ENCODE results near the gene STK4.

Gene STK4

DNA sequence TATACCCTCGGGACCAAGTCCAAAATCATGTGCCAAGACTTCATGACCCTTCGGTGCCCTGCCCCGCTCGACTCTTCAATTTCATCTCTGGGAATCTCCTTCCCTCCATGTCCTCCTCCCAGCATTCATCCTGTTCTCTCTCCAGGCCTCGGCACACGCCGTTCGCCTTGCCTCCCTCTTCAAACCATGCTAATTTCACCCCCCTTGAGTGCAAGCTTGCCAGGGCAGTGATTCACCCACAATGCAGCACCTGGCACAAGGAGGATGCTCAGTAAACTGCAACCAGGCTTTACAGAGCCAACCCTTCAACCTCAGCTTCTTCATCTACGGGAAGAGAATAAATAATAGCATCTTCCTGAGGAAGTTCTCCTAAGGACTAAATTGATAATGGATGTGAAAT lies 130.5 kb downstream of the STK4 start:
- TF ChIP-seq, protein P1, sequence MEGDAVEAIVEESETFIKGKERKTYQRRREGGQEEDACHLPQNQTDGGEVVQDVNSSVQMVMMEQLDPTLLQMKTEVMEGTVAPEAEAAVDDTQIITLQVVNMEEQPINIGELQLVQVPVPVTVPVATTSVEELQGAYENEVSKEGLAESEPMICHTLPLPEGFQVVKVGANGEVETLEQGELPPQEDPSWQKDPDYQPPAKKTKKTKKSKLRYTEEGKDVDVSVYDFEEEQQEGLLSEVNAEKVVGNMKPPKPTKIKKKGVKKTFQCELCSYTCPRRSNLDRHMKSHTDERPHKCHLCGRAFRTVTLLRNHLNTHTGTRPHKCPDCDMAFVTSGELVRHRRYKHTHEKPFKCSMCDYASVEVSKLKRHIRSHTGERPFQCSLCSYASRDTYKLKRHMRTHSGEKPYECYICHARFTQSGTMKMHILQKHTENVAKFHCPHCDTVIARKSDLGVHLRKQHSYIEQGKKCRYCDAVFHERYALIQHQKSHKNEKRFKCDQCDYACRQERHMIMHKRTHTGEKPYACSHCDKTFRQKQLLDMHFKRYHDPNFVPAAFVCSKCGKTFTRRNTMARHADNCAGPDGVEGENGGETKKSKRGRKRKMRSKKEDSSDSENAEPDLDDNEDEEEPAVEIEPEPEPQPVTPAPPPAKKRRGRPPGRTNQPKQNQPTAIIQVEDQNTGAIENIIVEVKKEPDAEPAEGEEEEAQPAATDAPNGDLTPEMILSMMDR (IDR thresholded peaks at IDR 0.05; ENCODE audit: control insufficient read depth, insufficient read depth, low read depth, low read length, missing control alignments) = no peak
- no peak overlapping the region for H3K4me3 ChIP-seq (ENCODE audit: control insufficient read depth, low read depth, low read length)
- DNase-seq (ENCODE audit: low read depth) = no peak

DNA sequence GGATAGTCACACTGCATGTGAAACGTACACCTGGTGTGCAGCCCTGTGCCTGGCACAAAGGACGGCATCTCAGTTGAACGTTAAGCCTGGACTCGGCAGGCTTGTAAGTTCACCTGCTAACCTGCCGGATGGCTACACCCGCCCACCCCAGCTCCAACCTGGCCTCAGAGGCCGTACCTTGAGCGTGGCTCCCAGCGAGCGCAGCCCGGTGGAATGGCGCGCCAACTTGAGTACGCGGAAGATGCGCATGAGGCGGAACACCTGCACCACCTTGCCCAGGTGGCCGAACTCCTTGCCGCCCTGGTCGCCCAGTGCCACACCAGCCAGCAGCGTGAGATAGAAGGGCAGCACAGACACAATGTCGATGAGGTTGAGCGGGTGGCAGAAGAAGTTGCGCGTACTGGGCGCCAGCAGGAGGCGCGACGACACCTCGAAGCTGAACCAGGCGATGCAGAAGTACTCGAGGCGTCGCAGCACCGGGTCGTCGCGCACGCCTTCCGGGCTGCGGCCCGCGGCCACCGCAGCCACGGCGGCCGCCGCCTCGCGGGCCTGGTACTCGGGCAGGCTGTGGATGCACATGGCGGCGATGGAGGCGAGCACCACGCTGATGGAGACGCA lies 131.3 kb downstream of the STK4 start:
- H3K4me3 ChIP-seq (ENCODE audit: control insufficient read depth, low read depth, low read length) = no peak overlapping the region
- DNase-seq (ENCODE audit: low read depth) = no peak

GRCh38 chr20:45098103-45098773 lies 131.9 kb downstream of the STK4 start:
- DNase-seq (ENCODE audit: low read depth) = no peak
- H3K4me3 ChIP-seq (ENCODE audit: control insufficient read depth, low read depth, low read length) = no peak overlapping the region

More for the DNA sequence above, 131.3 kb downstream of the STK4 start:
- TF ChIP-seq, protein P1 (IDR thresholded peaks at IDR 0.05; ENCODE audit: control insufficient read depth, insufficient read depth, low read depth, low read length, missing control alignments) = peak; percentile 52

DNA sequence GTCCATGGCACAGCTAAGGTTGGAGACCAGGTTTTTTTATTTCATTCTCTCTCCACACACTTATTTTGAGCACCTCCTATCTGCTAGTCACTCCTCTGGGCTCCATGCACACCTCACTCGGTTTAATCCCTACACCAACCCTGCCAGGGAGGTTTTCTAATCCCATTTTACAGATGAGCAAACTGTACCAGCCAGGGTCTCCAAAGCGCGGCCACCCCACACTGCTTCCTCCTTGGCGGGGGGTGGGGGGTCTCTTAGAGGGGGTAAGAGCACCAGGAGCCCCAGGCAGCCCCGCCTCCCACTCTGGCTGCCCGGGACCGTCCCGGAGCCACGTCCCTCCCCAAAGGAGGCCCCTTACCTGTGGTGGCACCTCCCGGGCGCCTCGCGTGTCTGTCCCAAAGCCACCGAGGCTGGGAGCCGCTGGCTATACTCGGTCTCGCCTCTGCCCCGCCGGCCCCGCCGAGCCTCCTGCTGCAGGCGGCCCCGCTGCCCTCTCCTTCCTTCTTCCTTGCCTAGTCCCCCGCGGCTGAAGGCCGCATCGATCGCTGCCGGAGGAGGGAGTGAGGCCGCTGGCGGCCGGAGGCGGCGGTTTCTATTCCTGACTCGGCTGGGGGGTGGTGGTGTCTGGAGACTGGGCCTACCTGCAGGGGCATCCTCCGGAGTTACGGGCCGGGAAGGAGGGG lies 134.4 kb downstream of the STK4 start, which contains the start of gene KCNS1:
TSS of gene KCNS1 (minus strand) at position 565 of the 683 bp plus-strand sequence. CDS start 1,891 bp downstream, outside the sequence.
- TF ChIP-seq, protein P1 (IDR thresholded peaks at IDR 0.05; ENCODE audit: control insufficient read depth, insufficient read depth, low read depth, low read length, missing control alignments) = no peak
- DNase-seq (ENCODE audit: low read depth) = no peak
- H3K4me3 ChIP-seq (ENCODE audit: control insufficient read depth, low read depth, low read length) = no peak within 1 kb of the TSS; the same call in 1 of the 2 replicates

More at GRCh38 chr20:45098103-45098773, 131.9 kb downstream of the STK4 start:
- TF ChIP-seq, protein P1 (IDR thresholded peaks at IDR 0.05; ENCODE audit: control insufficient read depth, insufficient read depth, low read depth, low read length, missing control alignments) = no peak

GRCh38 chr20:45101333-45101850 lies 135.1 kb downstream of the STK4 start:
- no peak overlapping the region for H3K4me3 ChIP-seq (ENCODE audit: control insufficient read depth, low read depth, low read length)
- TF ChIP-seq, protein P1 (IDR thresholded peaks at IDR 0.05; ENCODE audit: control insufficient read depth, insufficient read depth, low read depth, low read length, missing control alignments) = no peak
- DNase-seq (ENCODE audit: low read depth) = no peak

DNA sequence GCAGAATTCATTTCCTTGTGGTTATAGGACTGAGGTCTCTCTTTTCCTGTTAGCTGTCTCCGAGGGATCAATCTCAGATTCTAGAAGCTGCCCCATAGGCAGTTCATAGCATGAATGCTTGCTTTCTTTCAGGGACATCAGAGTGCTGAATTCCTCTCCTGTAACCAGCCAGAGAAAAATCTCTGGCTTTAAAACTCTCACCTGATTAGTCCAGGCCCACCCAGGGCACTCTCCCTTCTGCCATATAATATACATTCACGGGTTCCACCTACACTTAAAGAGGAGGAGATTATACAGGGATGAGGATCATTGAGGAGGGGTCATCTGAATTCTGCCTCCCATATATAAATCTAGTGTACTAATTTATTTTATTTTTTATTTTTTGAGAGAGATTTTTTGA lies 136.8 kb downstream of the STK4 start:
- no peak for DNase-seq (ENCODE audit: low read depth)
- TF ChIP-seq, protein P1 (IDR thresholded peaks at IDR 0.05; ENCODE audit: control insufficient read depth, insufficient read depth, low read depth, low read length, missing control alignments) = no peak

More for the DNA sequence above, 136.8 kb downstream of the STK4 start:
- no peak overlapping the region for H3K4me3 ChIP-seq (ENCODE audit: control insufficient read depth, low read depth, low read length)

All from AG09309 (cell line).